Stimulated activated CD4-positive, alpha-beta T cell treated with anti-CD3 and anti-CD28 coated beads, Interleukin-1b, Interleukin-23, amount 100 ng/mL, for 1 hour (primary cell): Measurements from ENCODE around the gene CORO7.

Source experiments
- DNase-seq, 2 donors: peaks; one replicate each; pipeline ENCODE4 v3.0.0-alpha.2; 2020; ENCODE audit warnings: low read depth in 2 of 2

Gene CORO7

DNA sequence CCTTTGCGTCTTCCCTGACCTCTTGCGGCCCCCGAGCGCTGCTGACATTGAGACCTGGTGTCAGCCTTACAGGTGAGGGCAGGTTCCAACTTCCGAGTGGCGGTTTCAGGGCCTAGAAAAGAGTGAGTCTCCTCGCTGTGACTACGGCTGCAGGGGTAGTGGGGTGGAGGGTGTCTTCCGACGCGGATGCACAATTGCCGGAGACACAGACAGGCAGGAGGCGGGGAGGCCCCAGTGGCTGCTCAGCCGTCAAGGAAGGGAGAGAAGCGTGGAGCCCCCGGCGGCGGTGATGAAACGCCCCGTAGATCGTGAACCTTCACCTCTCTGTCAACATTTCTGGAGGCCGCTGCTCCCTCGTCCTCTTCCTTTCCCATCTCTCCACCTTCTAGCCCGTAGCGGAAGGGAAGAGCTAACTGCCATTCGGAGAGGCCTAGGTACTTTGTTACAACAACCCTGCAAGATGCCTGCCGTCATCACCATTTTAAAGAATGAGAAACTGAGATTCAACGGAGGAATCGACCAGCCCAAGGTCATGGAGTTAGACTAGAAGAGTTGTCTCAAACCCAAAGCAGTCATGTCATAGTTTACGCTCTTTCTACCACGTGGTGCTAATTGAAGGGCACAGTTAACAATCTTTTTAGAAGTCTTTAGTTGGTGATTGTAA is 9.8 kb upstream of the CORO7 start:
- no peak for DNase-seq

DNA sequence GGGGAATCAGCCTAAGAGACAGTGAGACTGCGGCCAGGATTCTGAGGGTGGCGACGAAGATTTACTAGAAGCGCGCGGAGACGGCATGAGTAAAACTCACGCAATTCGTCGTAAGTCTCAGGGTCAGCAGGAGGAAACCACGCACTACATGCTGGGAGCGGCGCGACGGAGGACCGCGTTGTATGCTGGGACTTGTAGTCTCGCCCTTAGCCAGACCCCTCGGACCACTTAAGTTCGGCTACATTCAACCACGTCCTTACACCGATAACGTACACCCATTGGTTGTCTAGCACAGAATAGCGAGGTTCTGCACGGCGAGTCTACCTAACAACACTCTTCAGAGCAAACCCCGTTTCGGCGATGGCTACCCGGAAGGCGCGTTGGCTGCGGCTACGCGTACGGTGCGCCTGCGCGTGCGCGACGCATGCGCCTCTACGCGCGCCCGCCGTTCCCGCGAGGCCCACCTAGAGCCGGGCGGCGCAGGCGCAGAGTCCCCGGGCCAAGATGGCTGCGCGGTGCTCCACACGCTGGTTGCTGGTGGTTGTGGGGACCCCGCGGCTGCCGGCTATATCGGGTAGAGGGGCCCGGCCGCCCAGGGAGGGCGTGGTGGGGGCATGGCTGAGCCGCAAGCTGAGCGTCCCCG is 9.1 kb upstream of the CORO7 start, which contains the start of gene DNAJA3:
Gene DNAJA3 (plus strand): TSS at position 491 of the 643 bp plus-strand sequence. CDS start 14 bp downstream, at position 505.
- DNase-seq, result peak; percentile 81 to 84

DNA sequence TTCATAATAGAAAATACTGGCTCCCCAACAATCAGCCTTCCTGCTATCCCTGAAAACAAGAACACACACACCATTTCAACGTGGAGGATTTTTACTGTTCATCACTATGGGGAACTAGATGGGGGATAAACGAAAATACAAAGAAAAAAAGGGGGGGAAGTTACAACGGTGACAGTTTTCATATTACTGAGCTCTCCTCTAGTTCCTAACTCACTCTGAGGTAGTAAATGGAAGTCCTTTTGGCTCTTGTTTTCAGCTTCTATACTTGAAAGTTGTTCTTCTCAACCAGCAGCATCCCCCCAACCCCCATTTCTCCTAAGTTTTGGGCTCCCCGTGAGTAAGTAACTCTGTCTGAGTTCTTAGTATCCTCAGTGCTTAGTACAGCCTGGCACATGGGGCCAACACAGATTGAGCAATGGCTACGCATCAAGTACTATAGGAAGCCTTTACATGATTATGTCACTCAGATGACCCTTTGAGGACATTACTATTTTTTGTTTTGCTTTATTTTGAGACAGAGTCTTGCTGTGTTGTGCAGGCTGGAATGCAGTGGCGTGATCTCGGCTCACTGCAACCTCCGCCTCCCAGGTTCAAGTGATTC is 4.2 kb upstream of the CORO7 start:
- DNase-seq, result no peak

GRCh38 chr16:4419402-4419959 is 3.1 kb upstream of the CORO7 start:
- no peak for DNase-seq

DNA sequence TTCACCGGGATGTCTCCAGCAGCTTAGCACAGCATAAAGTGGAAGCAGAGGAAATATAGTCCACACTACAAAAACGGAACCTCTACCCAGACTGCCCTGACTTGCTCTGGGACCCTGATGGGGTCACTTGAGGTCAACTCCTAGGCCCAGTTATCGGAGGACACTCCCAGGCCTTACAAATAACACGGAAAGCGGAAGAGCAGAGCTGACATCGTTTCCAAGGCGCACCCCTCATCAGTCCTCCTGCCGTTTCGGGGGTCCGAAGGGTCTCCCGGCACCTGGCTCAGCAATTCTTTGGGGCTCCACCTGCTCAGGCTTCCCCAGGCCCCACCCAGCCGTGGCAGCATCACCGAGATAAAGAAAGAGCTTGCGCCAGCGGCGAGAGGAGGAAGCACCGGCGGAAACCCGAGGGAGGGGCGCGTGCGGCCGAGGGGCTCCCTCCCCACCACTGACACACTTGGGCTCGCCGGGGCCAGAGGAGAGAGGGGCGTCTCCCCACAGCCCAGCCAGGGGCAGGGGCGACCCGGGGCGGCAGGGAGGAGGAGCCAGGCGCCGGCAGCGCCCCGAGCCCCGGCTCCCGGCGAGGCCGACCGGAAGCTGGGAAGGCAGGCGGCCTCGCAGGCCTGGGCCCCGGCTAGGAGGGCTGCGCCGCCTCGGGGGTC is 727 bp downstream of the CORO7 start:
- no peak for DNase-seq

GRCh38 chr16:4414187-4414917 is 2.0 kb downstream of the CORO7 start:
- DNase-seq, result peak; percentile 39 to 56

GRCh38 chr16:4412854-4413253 is 3.5 kb downstream of the CORO7 start:
- DNase-seq, result no peak

DNA sequence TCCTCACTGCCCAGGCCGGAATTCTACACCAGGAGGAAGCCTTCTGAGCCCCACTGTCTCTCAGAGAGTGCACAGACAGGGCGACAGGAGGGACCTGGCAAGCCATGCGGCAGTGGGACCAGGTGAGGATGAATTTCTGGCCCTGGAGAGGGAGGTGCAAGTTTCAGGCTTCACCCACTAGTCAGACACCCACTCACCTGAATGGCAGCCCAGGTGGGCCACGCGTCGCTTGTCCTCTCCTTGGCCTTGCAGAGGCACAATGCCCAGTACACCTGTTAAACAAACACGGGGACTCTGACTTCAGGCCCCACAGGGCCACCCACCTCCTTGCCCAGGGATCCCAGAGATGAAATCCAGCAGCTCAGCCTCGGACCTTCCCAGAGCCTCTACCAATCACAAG is 4.2 kb downstream of the CORO7 start:
- no peak for DNase-seq

- DNase-seq, result no peak
Observed at GRCh38 chr16:4411684-4412083, 4.7 kb downstream of the CORO7 start.

- no peak for DNase-seq
Observed at GRCh38 chr16:4410335-4411075, 5.9 kb downstream of the CORO7 start.

GRCh38 chr16:4409081-4409932 is 7.1 kb downstream of the CORO7 start:
- DNase-seq, result no peak

DNA sequence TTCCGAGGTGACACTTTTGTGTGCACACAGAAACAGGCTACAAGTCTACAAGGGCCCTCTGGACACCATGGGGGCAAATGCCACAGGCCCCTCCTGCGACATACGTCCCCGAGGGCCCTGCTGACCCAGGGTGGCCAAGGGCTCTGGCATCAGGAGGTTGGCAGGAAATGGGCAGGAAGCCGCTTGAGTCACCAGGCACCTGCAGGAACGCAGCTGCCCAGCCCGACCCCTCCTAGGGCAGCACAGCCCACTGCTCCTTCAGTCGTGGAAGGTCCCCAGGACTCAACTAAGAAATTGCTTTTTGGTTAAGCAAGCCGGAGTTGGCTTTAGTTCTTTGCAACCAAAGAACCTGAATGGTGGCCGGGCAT is 8.1 kb downstream of the CORO7 start:
- no peak for DNase-seq

DNA sequence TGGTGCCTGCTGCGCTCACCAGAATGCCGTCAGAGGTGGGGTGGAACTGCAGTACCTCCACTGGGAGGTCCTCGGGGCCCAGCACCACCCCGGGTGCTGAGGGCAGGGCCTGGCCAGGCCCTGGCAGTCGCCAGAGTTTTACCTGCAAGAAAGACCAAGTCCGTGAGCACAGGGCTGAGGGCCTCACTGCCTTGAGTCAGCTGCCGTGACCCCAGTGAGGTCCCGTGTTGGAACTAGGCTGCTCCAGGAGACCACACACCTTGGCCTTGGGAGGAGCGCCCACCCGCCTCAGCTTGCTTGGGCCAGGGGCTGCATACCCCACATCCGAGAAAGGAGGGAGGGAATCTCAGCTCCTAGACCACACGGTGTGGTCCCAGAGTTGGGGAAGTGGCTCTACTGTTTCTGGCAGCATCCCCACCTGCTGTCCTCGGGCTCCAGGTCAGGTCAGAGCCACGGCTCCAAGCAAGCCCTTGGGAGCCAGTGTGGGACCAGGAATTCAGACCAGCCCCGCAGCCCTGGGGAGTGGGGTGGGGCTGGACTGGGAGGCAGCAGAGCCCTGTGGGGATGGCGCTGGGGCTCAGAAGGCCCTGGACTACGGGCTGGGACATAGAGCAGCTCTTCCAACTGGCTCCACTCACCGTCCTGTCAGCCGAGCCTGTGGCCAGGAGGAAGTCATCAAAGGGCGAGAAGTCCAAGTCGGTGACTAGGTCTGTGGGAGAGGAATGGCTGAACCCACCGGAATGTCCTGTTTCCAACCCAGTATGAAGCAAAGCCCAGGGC is 8.7 kb downstream of the CORO7 start:
- DNase-seq, result no peak

DNA sequence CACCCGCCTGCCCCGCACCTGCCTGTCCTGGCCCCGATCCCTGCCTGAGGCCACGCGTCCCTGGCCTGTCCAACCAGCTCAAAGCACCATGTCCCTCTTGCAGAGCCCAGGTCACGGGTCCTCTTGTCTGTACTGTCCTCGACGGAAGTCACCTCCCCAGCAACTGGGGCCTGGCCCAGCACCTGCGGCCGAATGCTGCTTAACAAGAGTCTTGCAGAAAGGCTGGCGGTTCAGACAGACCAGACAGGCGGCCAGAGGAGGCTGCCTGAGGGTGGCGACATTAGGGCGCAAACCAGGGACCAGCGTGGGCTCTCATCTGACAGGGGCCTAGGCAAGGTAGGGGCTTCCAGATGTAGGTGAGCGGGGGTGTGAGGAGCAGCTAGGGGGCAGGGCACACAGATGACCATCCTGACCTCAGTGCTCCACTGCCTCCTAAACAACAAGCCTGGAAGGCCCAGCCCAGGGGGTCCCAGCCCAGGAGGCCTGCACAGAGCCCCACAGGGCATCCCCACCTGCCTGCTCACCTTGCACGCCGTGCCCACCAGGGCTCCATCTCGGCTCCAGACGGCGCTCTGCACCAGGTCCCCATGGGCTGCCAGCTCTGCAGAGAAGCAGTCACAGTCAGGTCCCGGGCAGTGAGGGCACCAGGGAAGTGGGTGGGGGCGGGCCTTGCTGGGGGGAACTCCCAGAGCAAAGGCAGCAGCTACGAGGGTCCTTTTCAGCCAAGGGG is 11.3 kb downstream of the CORO7 start:
- DNase-seq, result no peak

DNA sequence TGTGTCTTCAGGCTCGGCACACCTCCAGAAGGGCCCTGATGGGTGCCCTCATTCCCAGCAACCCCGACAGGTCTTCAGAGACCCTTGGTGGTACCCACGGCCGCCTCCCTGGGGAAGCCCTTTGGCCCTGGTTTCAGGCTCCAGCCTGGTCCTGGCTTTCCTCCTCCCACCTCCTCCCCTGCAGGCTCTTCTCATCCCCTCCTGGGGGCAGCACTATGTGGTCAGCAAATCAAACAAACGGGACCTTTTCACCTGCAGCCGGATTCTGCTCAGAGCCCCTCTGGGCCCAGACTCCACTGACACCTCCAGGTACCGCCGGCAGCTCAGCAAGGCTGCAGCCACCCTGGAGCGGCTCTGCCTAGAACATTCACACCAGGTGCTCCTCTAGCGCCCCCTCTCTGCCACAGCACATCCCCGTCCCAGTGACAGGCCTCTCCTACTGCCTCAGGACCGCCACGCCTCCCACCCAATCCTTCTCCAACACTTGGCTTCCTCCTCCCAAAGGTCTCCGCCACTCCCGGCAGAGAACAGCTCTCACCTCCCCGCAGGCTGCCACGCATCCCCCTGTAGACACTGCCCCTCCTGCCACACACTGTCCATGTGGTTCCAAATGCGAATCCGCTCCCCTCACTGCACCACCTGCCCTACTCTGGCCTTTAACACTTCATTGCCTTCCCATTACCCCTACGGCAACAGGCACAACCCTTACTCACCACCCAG is 12.0 kb downstream of the CORO7 start:
- no peak for DNase-seq

- no peak for DNase-seq
Observed at GRCh38 chr16:4403133-4403949, 13.1 kb downstream of the CORO7 start.
